SH-SY5Y (cell line): Measurements from ENCODE around the gene COPE.

ENCODE experiments used
- GATA2 ChIP-seq: IDR thresholded peaks from 2 replicates; pipeline ENCODE4 v1.6.1; 2011; ENCODE audit warnings: mild to moderate bottlenecking, low read depth, low read length
- GATA3 ChIP-seq: IDR thresholded peaks from 2 replicates; pipeline ENCODE4 v1.6.1; 2011; ENCODE audit warnings: low read depth, mild to moderate bottlenecking, low read length, moderate library complexity

DNA sequence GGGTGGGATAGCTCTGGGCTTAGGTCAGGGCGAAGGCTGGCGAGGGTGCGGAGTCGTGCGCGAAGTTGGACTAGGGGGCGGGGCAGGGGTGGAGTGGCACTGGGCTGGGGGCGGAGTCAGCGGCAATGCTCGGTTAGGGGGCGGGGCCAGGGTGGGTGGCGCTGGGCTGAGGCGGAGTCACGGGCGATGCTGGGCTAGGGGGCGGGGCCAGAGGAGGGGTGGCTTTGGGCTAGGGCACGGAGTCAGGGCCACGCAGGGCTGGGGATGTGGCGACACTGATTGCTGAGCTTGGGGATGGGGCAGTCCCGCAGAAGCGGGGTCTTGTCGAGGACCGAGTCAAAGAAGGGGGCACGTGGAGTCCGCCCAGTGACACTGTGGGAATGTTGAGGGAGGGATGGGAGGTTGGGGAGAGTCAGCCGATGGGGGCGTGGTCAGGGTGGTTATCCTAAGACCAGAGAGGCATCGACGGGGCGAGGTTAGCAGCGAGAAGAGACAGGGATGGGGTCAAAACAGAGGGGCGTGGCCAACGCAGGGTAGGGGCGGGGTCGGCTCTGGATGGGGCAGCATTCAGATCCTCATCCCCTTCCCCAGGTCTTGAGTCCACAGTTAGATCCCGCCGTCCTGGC is 13.1 kb upstream of the COPE start:
- TF ChIP-seq GATA3 (no peak), GATA2 (no peak)
